Smooth muscle cell (in vitro differentiated cells): ENCODE data around the gene RAB13. TPM values are rescaled to one million over a fixed set of nuclear protein-coding genes. Genes with fewer than 3 reads are reported as not detected.

Experiments
- DNase-seq: peaks from one replicate; lab custom pipeline; 2025; ENCODE audit not compliant: unreplicated experiment; lab: John Stamatoyannopoulos, UW
- H2AFZ ChIP-seq: fragments of 200-600 bp; sonication (generic); 2 replicates; pipeline ENCODE4 v1.6.0; 2016; ENCODE audit warnings: antibody characterized with exemption, low read depth, mild to moderate bottlenecking
- H3F3A ChIP-seq: fragments of 200-600 bp; sonication (generic); 2 replicates; pipeline ENCODE4 v1.6.0; 2017; ENCODE audit warnings: antibody characterized with exemption, low read depth
- H3K27ac ChIP-seq: fragments of 200-600 bp; sonication (generic); 2 replicates; pipeline ENCODE4 v1.5.1; 2016; ENCODE audit warnings: low read depth, mild to moderate bottlenecking
- H3K27me3 ChIP-seq: fragments of 200-600 bp; sonication (generic); 2 replicates; pipeline ENCODE4 v1.6.1; 2016; ENCODE audit warnings: low read depth, mild to moderate bottlenecking
- H3K36me3 ChIP-seq: fragments of 200-600 bp; sonication (generic); 2 replicates; pipeline ENCODE4 v1.5.1; 2016; ENCODE audit warnings: low read depth
- H3K4me1 ChIP-seq: fragments of 200-600 bp; sonication (generic); 2 replicates; pipeline ENCODE4 v1.5.1; 2016; ENCODE audit warnings: low read depth
- H3K4me2 ChIP-seq: fragments of 200-600 bp; sonication (generic); 2 replicates; pipeline ENCODE4 v1.6.0; 2016; ENCODE audit warnings: mild to moderate bottlenecking
- H3K4me3 ChIP-seq: fragments of 200-600 bp; sonication (generic); 2 replicates; pipeline ENCODE4 v1.5.1; 2016; ENCODE audit warnings: mild to moderate bottlenecking
- H3K79me2 ChIP-seq: fragments of 200-600 bp; sonication (generic); 2 replicates; pipeline ENCODE4 v1.6.0; 2016; ENCODE audit warnings: low read depth, mild to moderate bottlenecking
- H3K9ac ChIP-seq: fragments of 200-600 bp; sonication (generic); 2 replicates; pipeline ENCODE4 v1.6.0; 2016; ENCODE audit warnings: low read depth
- H3K9me3 ChIP-seq: fragments of 200-600 bp; sonication (generic); replicated peaks from 2 replicates; pipeline ENCODE4 v1.5.1; 2016; ENCODE audit warnings: low read depth
- H4K20me1 ChIP-seq: fragments of 200-600 bp; sonication (generic); 2 replicates; pipeline ENCODE4 v1.6.0; 2016; ENCODE audit warnings: low read depth
- CTCF ChIP-seq: fragments of 200-600 bp; sonication (generic); IDR thresholded peaks from 2 replicates; pipeline ENCODE4 v1.5.1; 2017; ENCODE audit warnings: borderline replicate concordance, mild to moderate bottlenecking, antibody characterized with exemption; ENCODE audit not compliant: insufficient read depth, poor library complexity, severe bottlenecking
- WGBS: methylation state at CpG from one replicate; pipeline ENCODE4 v1.1.7; 2016; ENCODE audit warnings: low lambda C conversion rate; 5-methylcytosine and 5-hydroxymethylcytosine counted together
- polyA plus RNA-seq: library from polyadenylated mRNA; unstranded; fragments of >200 nt; fragmentation: Nextera tagmentation; extraction: Ambion mirVana; gene quantifications from 2 replicates; pipeline ENCODE4 v1.2.1, GENCODE V29; 2016
- total RNA-seq: library from RNA; depleted of rRNA; stranded (reverse); fragments of >200 nt; gene quantifications from 2 replicates; pipeline ENCODE4 v1.2.3, GENCODE V29; 2014

Gene RAB13
- total and polyA plus RNA-seq, 2 experiments from 2014 or later, result 48.3 to 131 TPM

- Histone ChIP-seq H3K4me1 (peaks cover 28% of the 10 kb centered on the region), H2AFZ (no peak overlapping the region), H4K20me1 (peaks cover 30% of the 10 kb centered on the region), H3K4me2 (peak overlapping the region; percentile 89), H3F3A (peaks cover 4% of the 10 kb centered on the region), H3K27me3 (no peaks in the 10 kb centered on the region), H3K27ac (peak overlapping the region; percentile 93), H3K9ac (peak overlapping the region; percentile 93), H3K79me2 (peaks cover 52% of the 10 kb centered on the region), H3K4me3 (peak overlapping the region; percentile 77), H3K9me3 (no peaks in the 10 kb centered on the region), H3K36me3 (no peaks in the 10 kb centered on the region)
- TF ChIP-seq CTCF, result no peak
- DNase-seq, result no peak
- WGBS, result 78% methylated on average over 4 of the region's 4 CpGs
Observed at GRCh38 chr1:153961421-153961820, 24.7 kb downstream of the RAB13 start.

DNA sequence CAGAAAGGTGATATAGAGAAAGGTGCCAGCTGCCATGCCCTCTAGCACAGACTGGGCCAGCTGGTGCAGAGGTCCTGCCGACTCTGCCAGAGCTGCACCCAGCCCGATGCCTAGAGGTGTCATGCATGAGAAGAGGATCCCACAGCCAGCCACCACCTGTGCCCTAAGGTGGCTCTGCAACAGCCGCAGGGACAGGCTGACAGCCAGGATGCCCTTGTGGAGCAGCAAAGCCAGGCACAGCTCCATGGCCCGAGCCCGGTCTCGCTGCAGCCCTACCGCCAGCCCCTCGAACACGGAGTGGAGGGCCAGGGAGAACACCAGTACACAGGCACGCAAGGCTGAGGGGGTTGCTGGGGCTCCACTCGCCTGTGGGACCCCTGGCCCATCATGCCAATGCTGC is 25.9 kb downstream of the RAB13 start:
- Histone ChIP-seq H3K36me3 (no peaks in the 10 kb centered on the region), H4K20me1 (peaks cover 41% of the 10 kb centered on the region), H2AFZ (no peak overlapping the region), H3K79me2 (peaks cover 59% of the 10 kb centered on the region), H3K27me3 (no peaks in the 10 kb centered on the region), H3K4me1 (peaks cover 28% of the 10 kb centered on the region), H3K9ac (no peak overlapping the region), H3K4me3 (no peak overlapping the region), H3K27ac (no peak overlapping the region), H3K9me3 (no peaks in the 10 kb centered on the region), H3K4me2 (no peak overlapping the region), H3F3A (peaks cover 4% of the 10 kb centered on the region)
- DNase-seq, result no peak
- WGBS, result 97% methylated on average over 11 of the region's 11 CpGs
- TF ChIP-seq CTCF, result no peak

GRCh38 chr1:153959454-153959853 is 26.7 kb downstream of the RAB13 start:
- Histone ChIP-seq H3K9ac (no peak overlapping the region), H3K4me2 (no peak overlapping the region), H3K4me1 (peaks cover 22% of the 10 kb centered on the region), H3K27me3 (no peaks in the 10 kb centered on the region), H3K79me2 (peaks cover 59% of the 10 kb centered on the region), H3F3A (peaks cover 4% of the 10 kb centered on the region), H4K20me1 (peaks cover 48% of the 10 kb centered on the region), H3K36me3 (no peaks in the 10 kb centered on the region), H3K9me3 (no peaks in the 10 kb centered on the region), H3K27ac (peak overlapping the region; percentile 54), H3K4me3 (no peak overlapping the region), H2AFZ (no peak overlapping the region)
- no peak for DNase-seq
- no peak for TF ChIP-seq CTCF
- 96% methylated on average over 3 of the region's 3 CpGs for WGBS

GRCh38 chr1:153958961-153959260 is 27.2 kb downstream of the RAB13 start:
- 49% methylated on average over 4 of the region's 4 CpGs for WGBS
- no peak for TF ChIP-seq CTCF
- peaks cover 64% of the 10 kb centered on the region for H3K79me2 ChIP-seq
- peak overlapping the region; percentile 54 for H3K27ac ChIP-seq
- H3K27me3 ChIP-seq, result no peaks in the 10 kb centered on the region
- H3F3A ChIP-seq, result peaks cover 4% of the 10 kb centered on the region
- H4K20me1 ChIP-seq, result peaks cover 54% of the 10 kb centered on the region
- peak overlapping the region; percentile 78 for H3K4me2 ChIP-seq
- no peak overlapping the region for H2AFZ ChIP-seq
- H3K4me1 ChIP-seq, result peaks cover 18% of the 10 kb centered on the region
- H3K4me3 ChIP-seq, result peak overlapping the region; percentile 96
- DNase-seq, result no peak
- no peaks in the 10 kb centered on the region for H3K9me3 ChIP-seq
- H3K36me3 ChIP-seq, result no peaks in the 10 kb centered on the region
- no peak overlapping the region for H3K9ac ChIP-seq
